HepG2 (cell line): ENCODE results near the gene FHIT. TPM values are rescaled to one million over a fixed set of nuclear protein-coding genes. Genes with fewer than 3 reads are reported as not detected.

Experiments used
- HMGXB4 ChIP-seq, 2 experiments: sonication (generic) in 1 of 2; formaldehyde crosslinking in 1 of 2; IDR thresholded peaks; 2 replicates each; pipeline versions ENCODE4 v1.4.0 to v1.6.1; 2018 to 2020; ENCODE audit warnings: missing genetic modification reagents in 2 of 2, borderline replicate concordance in 1 of 2, low read depth in 1 of 2, mild to moderate bottlenecking in 1 of 2, missing biosample characterization in 1 of 2
- MLXIP ChIP-seq: sonication (generic); formaldehyde crosslinking; IDR thresholded peaks from 2 replicates; pipeline ENCODE4 v1.9.0; 2021; ENCODE audit warnings: missing genetic modification reagents, borderline replicate concordance
- MTA1 ChIP-seq: sonication (generic); formaldehyde crosslinking; IDR thresholded peaks from 2 replicates; pipeline ENCODE4 v1.4.0; 2020; ENCODE audit warnings: missing genetic modification reagents, mild to moderate bottlenecking, borderline replicate concordance
- MTERF4 ChIP-seq: sonication (generic); formaldehyde crosslinking; IDR thresholded peaks from 2 replicates; pipeline ENCODE4 v1.8.0; 2023; ENCODE audit warnings: mild to moderate bottlenecking, missing genetic modification reagents
- NAIF1 ChIP-seq: sonication (generic); formaldehyde crosslinking; IDR thresholded peaks from 2 replicates; pipeline ENCODE4 v1.5.0; 2020; ENCODE audit warnings: mild to moderate bottlenecking, missing genetic modification reagents, borderline replicate concordance
- PRPF4 ChIP-seq: fragments of 200-400 bp; formaldehyde crosslinking; IDR thresholded peaks from 2 replicates; pipeline ENCODE4 v1.6.1; 2016; ENCODE audit warnings: low read length, low read depth; ENCODE audit not compliant: poor library complexity, severe bottlenecking
- RARA ChIP-seq: IDR thresholded peaks from 2 replicates; pipeline ENCODE4 v1.6.1; 2016; ENCODE audit warnings: missing genetic modification reagents, missing compliant biosample characterization
- SALL1 ChIP-seq: sonication (generic); formaldehyde crosslinking; IDR thresholded peaks from 2 replicates; pipeline ENCODE4 v1.8.0; 2022; ENCODE audit warnings: mild to moderate bottlenecking, missing genetic modification reagents
- SALL2 ChIP-seq: sonication (generic); formaldehyde crosslinking; IDR thresholded peaks from 2 replicates; pipeline ENCODE4 v1.8.1; 2023; ENCODE audit warnings: mild to moderate bottlenecking, missing genetic modification reagents, inconsistent platforms
- SAP130 ChIP-seq: IDR thresholded peaks from 2 replicates; pipeline ENCODE4 v1.6.1; 2016; ENCODE audit warnings: low read depth
- SOX5 ChIP-seq: IDR thresholded peaks from 2 replicates; pipeline ENCODE4 v1.6.1; 2016; ENCODE audit warnings: borderline replicate concordance
- STAT5B ChIP-seq: sonication (generic); formaldehyde crosslinking; IDR thresholded peaks from 2 replicates; pipeline ENCODE4 v1.4.0; 2020; ENCODE audit warnings: missing genetic modification reagents
- ZBTB1 ChIP-seq: sonication (generic); formaldehyde crosslinking; IDR thresholded peaks from 2 replicates; pipeline ENCODE4 v1.4.0; 2020; ENCODE audit warnings: missing genetic modification reagents, borderline replicate concordance
- ZFAT ChIP-seq: sonication (generic); formaldehyde crosslinking; conservative IDR thresholded peaks from 2 replicates; pipeline ENCODE4 v1.8.1; 2023; ENCODE audit warnings: missing genetic modification reagents, inconsistent platforms
- ZNF337 ChIP-seq: sonication (generic); formaldehyde crosslinking; IDR thresholded peaks from 2 replicates; pipeline ENCODE4 v1.5.1; 2020; ENCODE audit warnings: missing genetic modification reagents, low read depth, mild to moderate bottlenecking, borderline replicate concordance
- ZNF550 ChIP-seq: sonication (generic); formaldehyde crosslinking; IDR thresholded peaks from 2 replicates; pipeline ENCODE4 v1.4.0; 2020; ENCODE audit warnings: mild to moderate bottlenecking, missing genetic modification reagents, borderline replicate concordance
- ZNF569 ChIP-seq: sonication (generic); formaldehyde crosslinking; IDR thresholded peaks from 2 replicates; pipeline ENCODE4 v1.5.0; 2020; ENCODE audit warnings: mild to moderate bottlenecking, missing genetic modification reagents, moderate library complexity, borderline replicate concordance
- polyA plus RNA-seq, 8 experiments: library from polyadenylated mRNA; depleted of rRNA in 3 of 8; stranded (reverse) in 7 of 8; unstranded in 1 of 8; fragments of >200 nt; fragmentation: Illumina TruSeq in 4 of 8; extraction: Trizol in 4 of 8; gene quantifications; 2 replicates each; pipeline versions ENCODE4 v1.2.1 to v1.2.3, GENCODE V29; 2011 to 2016; ENCODE audit warnings: low read depth in 4 of 8, missing spikeins in 1 of 8, mixed read lengths in 1 of 8; ENCODE audit not compliant: insufficient read depth in 1 of 8
- total RNA-seq, 5 experiments: library from RNA; depleted of rRNA; stranded (reverse); fragments of >200 nt; fragmentation: Illumina TruSeq; extraction: Trizol; gene quantifications; 2 replicates each; pipeline ENCODE4 v1.2.3, GENCODE V29; 2016; ENCODE audit warnings: low read depth in 1 of 5
- TF ChIP-seq, protein P1 (sequence below): sonication (generic); formaldehyde crosslinking; IDR thresholded peaks from 2 replicates; pipeline ENCODE4 v1.4.0; 2020; ENCODE audit warnings: missing genetic modification reagents
- TF ChIP-seq, protein P2 (sequence below): sonication (generic); formaldehyde crosslinking; IDR thresholded peaks from 2 replicates; pipeline ENCODE4 v1.8.1; 2023; ENCODE audit warnings: mild to moderate bottlenecking, missing genetic modification reagents, borderline replicate concordance
- TF ChIP-seq, protein P3 (sequence below): sonication (generic); formaldehyde crosslinking; IDR thresholded peaks from 2 replicates; pipeline ENCODE4 v1.4.0; 2020; ENCODE audit warnings: missing genetic modification reagents
- TF ChIP-seq, protein P4 (sequence below): IDR thresholded peaks from 2 replicates; pipeline ENCODE4 v1.6.1; 2018; ENCODE audit warnings: missing genetic modification reagents

The FHIT gene
- total and polyA plus RNA-seq, 2 of the 13 experiments (the other 11 are each of a cell fraction or from before 2014, with no cell fraction given) = 4.0 to 4.6 TPM

GRCh38 chr3:61031503-61031902 lies 219.7 kb downstream of the FHIT start (continued):
- TF ChIP-seq HMGXB4 (CRISPR knock-in tag; IDR thresholded peaks at IDR 0.05; ENCODE audit: borderline replicate concordance in 1 of 2, low read depth in 1 of 2) (no peak), ZBTB1 (CRISPR knock-in tag) (no peak), SAP130 (CRISPR knock-in tag) (peak; percentile 36; the same call in 1 of the 2 replicates), ZNF550 (CRISPR knock-in tag) (no peak), SALL1 (no peak), MLXIP (CRISPR knock-in tag) (no peak), ZNF337 (CRISPR knock-in tag) (no peak), ZFAT (no peak), NAIF1 (CRISPR knock-in tag) (no peak), SALL2 (CRISPR knock-in tag) (no peak), RARA (CRISPR knock-in tag) (peak; percentile 39; the same call in 1 of the 2 replicates), MTERF4 (CRISPR knock-in tag) (no peak), ZNF569 (CRISPR knock-in tag) (no peak), MTA1 (CRISPR knock-in tag) (no peak), PRPF4 (no peak), STAT5B (CRISPR knock-in tag) (no peak), SOX5 (peak; percentile 64; the same call in 1 of the 2 replicates)
- TF ChIP-seq, protein P1, sequence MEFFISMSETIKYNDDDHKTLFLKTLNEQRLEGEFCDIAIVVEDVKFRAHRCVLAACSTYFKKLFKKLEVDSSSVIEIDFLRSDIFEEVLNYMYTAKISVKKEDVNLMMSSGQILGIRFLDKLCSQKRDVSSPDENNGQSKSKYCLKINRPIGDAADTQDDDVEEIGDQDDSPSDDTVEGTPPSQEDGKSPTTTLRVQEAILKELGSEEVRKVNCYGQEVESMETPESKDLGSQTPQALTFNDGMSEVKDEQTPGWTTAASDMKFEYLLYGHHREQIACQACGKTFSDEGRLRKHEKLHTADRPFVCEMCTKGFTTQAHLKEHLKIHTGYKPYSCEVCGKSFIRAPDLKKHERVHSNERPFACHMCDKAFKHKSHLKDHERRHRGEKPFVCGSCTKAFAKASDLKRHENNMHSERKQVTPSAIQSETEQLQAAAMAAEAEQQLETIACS = no peak
- TF ChIP-seq, protein P2, sequence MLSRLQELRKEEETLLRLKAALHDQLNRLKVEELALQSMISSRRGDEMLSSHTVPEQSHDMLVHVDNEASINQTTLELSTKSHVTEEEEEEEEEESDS (CRISPR knock-in tag) = no peak
- TF ChIP-seq, protein P3, sequence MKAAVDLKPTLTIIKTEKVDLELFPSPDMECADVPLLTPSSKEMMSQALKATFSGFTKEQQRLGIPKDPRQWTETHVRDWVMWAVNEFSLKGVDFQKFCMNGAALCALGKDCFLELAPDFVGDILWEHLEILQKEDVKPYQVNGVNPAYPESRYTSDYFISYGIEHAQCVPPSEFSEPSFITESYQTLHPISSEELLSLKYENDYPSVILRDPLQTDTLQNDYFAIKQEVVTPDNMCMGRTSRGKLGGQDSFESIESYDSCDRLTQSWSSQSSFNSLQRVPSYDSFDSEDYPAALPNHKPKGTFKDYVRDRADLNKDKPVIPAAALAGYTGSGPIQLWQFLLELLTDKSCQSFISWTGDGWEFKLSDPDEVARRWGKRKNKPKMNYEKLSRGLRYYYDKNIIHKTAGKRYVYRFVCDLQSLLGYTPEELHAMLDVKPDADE = no peak
- TF ChIP-seq, protein P4, sequence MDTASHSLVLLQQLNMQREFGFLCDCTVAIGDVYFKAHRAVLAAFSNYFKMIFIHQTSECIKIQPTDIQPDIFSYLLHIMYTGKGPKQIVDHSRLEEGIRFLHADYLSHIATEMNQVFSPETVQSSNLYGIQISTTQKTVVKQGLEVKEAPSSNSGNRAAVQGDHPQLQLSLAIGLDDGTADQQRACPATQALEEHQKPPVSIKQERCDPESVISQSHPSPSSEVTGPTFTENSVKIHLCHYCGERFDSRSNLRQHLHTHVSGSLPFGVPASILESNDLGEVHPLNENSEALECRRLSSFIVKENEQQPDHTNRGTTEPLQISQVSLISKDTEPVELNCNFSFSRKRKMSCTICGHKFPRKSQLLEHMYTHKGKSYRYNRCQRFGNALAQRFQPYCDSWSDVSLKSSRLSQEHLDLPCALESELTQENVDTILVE = no peak
